MG63 (cell line): ENCODE data around the gene ZNF750. TPM values are rescaled to one million over a fixed set of nuclear protein-coding genes. Genes with fewer than 3 reads are reported as not detected.

Source experiments
- DNase-seq: peaks from one replicate; pipeline ENCODE4 v3.0.0-alpha.2; 2020
- H3K27me3 ChIP-seq: fragments of 250-450 bp; sonication (Bioruptor Pico); 2 replicates; pipeline ENCODE4 v1.5.1; 2020; ENCODE audit warnings: mild to moderate bottlenecking, moderate library complexity
- H3K36me3 ChIP-seq: fragments of 250-450 bp; sonication (Bioruptor Pico); 2 replicates; pipeline ENCODE4 v1.5.1; 2020; ENCODE audit warnings: mild to moderate bottlenecking, moderate library complexity
- H3K4me3 ChIP-seq: fragments of 250-450 bp; sonication (Bioruptor Pico); 2 replicates; pipeline ENCODE4 v1.5.1; 2020; ENCODE audit warnings: mild to moderate bottlenecking, moderate library complexity
- H3K9me3 ChIP-seq: fragments of 250-450 bp; sonication (Bioruptor Pico); 2 replicates; pipeline ENCODE4 v1.5.1; 2020; ENCODE audit warnings: mild to moderate bottlenecking, moderate library complexity
- total RNA-seq: library from RNA; depleted of rRNA; stranded (reverse); fragments of >200 nt; shearing (Covaris generic); gene quantifications from 2 replicates; pipeline ENCODE4 v1.2.3, GENCODE V29; 2014; ENCODE audit warnings: low replicate concordance

Gene ZNF750
- total RNA-seq, 1 experiment from 2014 or later, result not detected

GRCh38 chr17:82812601-82813000 lies 27.2 kb downstream of the ZNF750 start:
- no peaks in the 10 kb centered on the region for H3K27me3 ChIP-seq
- peaks cover 33% of the 10 kb centered on the region for H3K36me3 ChIP-seq
- no peak overlapping the region for H3K4me3 ChIP-seq
- DNase-seq, result no peak
- no peaks in the 10 kb centered on the region for H3K9me3 ChIP-seq

- no peak overlapping the region for H3K4me3 ChIP-seq
- no peaks in the 10 kb centered on the region for H3K9me3 ChIP-seq
- H3K36me3 ChIP-seq, result peaks cover 27% of the 10 kb centered on the region
- no peak for DNase-seq
- no peaks in the 10 kb centered on the region for H3K27me3 ChIP-seq
Observed at GRCh38 chr17:82812058-82812457, 27.8 kb downstream of the ZNF750 start.

- no peaks in the 10 kb centered on the region for H3K9me3 ChIP-seq
- DNase-seq, result no peak
- no peaks in the 10 kb centered on the region for H3K27me3 ChIP-seq
Observed at GRCh38 chr17:82810644-82811430, 29.0 kb downstream of the ZNF750 start.

GRCh38 chr17:82808921-82809905 lies 30.6 kb downstream of the ZNF750 start:
- DNase-seq, result no peak
- Histone ChIP-seq H3K36me3 (peaks cover 12% of the 10 kb centered on the region), H3K27me3 (no peaks in the 10 kb centered on the region), H3K9me3 (no peaks in the 10 kb centered on the region), H3K4me3 (no peak overlapping the region)

More at GRCh38 chr17:82810644-82811430, 29.0 kb downstream of the ZNF750 start:
- Histone ChIP-seq H3K36me3 (peaks cover 21% of the 10 kb centered on the region), H3K4me3 (no peak overlapping the region)

- DNase-seq, result no peak
- no peak overlapping the region for H3K4me3 ChIP-seq
- H3K9me3 ChIP-seq, result no peaks in the 10 kb centered on the region
- H3K27me3 ChIP-seq, result no peaks in the 10 kb centered on the region
- peaks cover 12% of the 10 kb centered on the region for H3K36me3 ChIP-seq
Observed at GRCh38 chr17:82808006-82808405, 31.8 kb downstream of the ZNF750 start.

- Histone ChIP-seq H3K27me3 (no peaks in the 10 kb centered on the region), H3K4me3 (no peak overlapping the region), H3K36me3 (peaks cover 8% of the 10 kb centered on the region), H3K9me3 (no peaks in the 10 kb centered on the region)
- DNase-seq, result no peak
Observed at GRCh38 chr17:82807562-82807961, 32.3 kb downstream of the ZNF750 start.

- Histone ChIP-seq H3K27me3 (no peaks in the 10 kb centered on the region), H3K4me3 (no peak overlapping the region), H3K36me3 (peaks cover 3% of the 10 kb centered on the region), H3K9me3 (no peaks in the 10 kb centered on the region)
- DNase-seq, result no peak
Observed at GRCh38 chr17:82807101-82807500, 32.7 kb downstream of the ZNF750 start.

- H3K9me3 ChIP-seq, result no peaks in the 10 kb centered on the region
- peaks cover 2% of the 10 kb centered on the region; the same call in 1 of the 2 replicates for H3K36me3 ChIP-seq
- H3K27me3 ChIP-seq, result no peaks in the 10 kb centered on the region
- DNase-seq, result no peak
- no peak overlapping the region for H3K4me3 ChIP-seq
Observed at GRCh38 chr17:82806645-82807044, 33.2 kb downstream of the ZNF750 start.

GRCh38 chr17:82805823-82806222 lies 34.0 kb downstream of the ZNF750 start:
- no peak for DNase-seq
- no peaks in the 10 kb centered on the region for H3K9me3 ChIP-seq
- no peak overlapping the region for H3K4me3 ChIP-seq
- no peaks in the 10 kb centered on the region for H3K27me3 ChIP-seq
- H3K36me3 ChIP-seq, result peaks cover 2% of the 10 kb centered on the region; the same call in 1 of the 2 replicates

- H3K9me3 ChIP-seq, result no peaks in the 10 kb centered on the region
- H3K36me3 ChIP-seq, result peaks cover 6% of the 10 kb centered on the region
- H3K4me3 ChIP-seq, result no peak overlapping the region
- H3K27me3 ChIP-seq, result no peaks in the 10 kb centered on the region
- DNase-seq, result no peak
Observed at GRCh38 chr17:82805254-82805653, 34.6 kb downstream of the ZNF750 start.

GRCh38 chr17:82804442-82805191 lies 35.2 kb downstream of the ZNF750 start:
- no peak overlapping the region for H3K4me3 ChIP-seq
- H3K9me3 ChIP-seq, result no peaks in the 10 kb centered on the region
- peaks cover 5% of the 10 kb centered on the region for H3K36me3 ChIP-seq
- H3K27me3 ChIP-seq, result no peaks in the 10 kb centered on the region
- peak; percentile 75 for DNase-seq

GRCh38 chr17:82803606-82804005 lies 36.2 kb downstream of the ZNF750 start:
- peaks cover 12% of the 10 kb centered on the region for H3K36me3 ChIP-seq
- H3K4me3 ChIP-seq, result no peak overlapping the region
- no peaks in the 10 kb centered on the region for H3K27me3 ChIP-seq
- no peaks in the 10 kb centered on the region for H3K9me3 ChIP-seq
- no peak for DNase-seq

GRCh38 chr17:82803185-82803584 lies 36.6 kb downstream of the ZNF750 start:
- DNase-seq, result no peak
- no peaks in the 10 kb centered on the region for H3K27me3 ChIP-seq
- no peaks in the 10 kb centered on the region for H3K9me3 ChIP-seq
- H3K36me3 ChIP-seq, result peaks cover 15% of the 10 kb centered on the region
- no peak overlapping the region for H3K4me3 ChIP-seq

- H3K4me3 ChIP-seq, result peak overlapping the region; percentile 32
- peak; percentile 45 for DNase-seq
- H3K9me3 ChIP-seq, result no peaks in the 10 kb centered on the region
- H3K27me3 ChIP-seq, result no peaks in the 10 kb centered on the region
- H3K36me3 ChIP-seq, result peaks cover 16% of the 10 kb centered on the region
Observed at GRCh38 chr17:82802075-82802780, 37.6 kb downstream of the ZNF750 start.

- H3K9me3 ChIP-seq, result no peaks in the 10 kb centered on the region
- no peak overlapping the region for H3K4me3 ChIP-seq
- H3K27me3 ChIP-seq, result no peaks in the 10 kb centered on the region
- no peak for DNase-seq
- peaks cover 17% of the 10 kb centered on the region for H3K36me3 ChIP-seq
Observed at GRCh38 chr17:82801377-82801970, 38.3 kb downstream of the ZNF750 start.

GRCh38 chr17:82800885-82801284 lies 38.9 kb downstream of the ZNF750 start:
- Histone ChIP-seq H3K9me3 (no peaks in the 10 kb centered on the region), H3K36me3 (peaks cover 19% of the 10 kb centered on the region), H3K4me3 (no peak overlapping the region), H3K27me3 (no peaks in the 10 kb centered on the region)
- no peak for DNase-seq
